GM12892 (cell line): ENCODE measurements around the gene SLC35F1.

Source experiments
- POLR2A ChIP-seq: IDR thresholded peaks from 2 replicates; pipeline ENCODE4 v1.6.1; 2011; ENCODE audit warnings: low read depth, low read length, control low read depth
- POLR2AphosphoS5 ChIP-seq: IDR thresholded peaks from 2 replicates; pipeline ENCODE4 v1.6.1; 2011; ENCODE audit warnings: low read depth, low read length, control low read depth

DNA sequence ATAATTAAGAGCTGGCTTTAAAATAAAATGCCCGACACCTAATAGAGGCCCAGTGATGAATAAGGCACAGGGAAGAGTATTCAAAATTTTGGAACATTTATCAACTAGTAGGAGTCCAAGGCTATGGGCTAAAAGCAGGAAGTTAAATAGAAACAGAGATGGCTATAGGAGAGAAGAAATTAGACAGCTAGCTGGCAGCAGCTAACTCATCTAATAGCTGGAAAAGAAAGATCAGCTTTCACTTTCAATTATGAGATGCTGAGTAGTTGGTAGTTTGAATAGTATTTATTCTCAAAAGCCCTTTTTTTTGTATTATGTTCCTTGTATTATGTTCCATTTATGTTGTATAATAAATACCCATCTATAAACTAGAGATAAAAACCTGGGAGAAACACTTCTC, 215.7 kb downstream of the SLC35F1 start:
- TF ChIP-seq POLR2A: no peak
- no peak for TF ChIP-seq POLR2AphosphoS5
